ENCODE data around the gene CNTN4.

GRCh38 chr3:2615080-2615479, 516.4 kb downstream of the CNTN4 start:
- TF ChIP-seq, protein P1, sequence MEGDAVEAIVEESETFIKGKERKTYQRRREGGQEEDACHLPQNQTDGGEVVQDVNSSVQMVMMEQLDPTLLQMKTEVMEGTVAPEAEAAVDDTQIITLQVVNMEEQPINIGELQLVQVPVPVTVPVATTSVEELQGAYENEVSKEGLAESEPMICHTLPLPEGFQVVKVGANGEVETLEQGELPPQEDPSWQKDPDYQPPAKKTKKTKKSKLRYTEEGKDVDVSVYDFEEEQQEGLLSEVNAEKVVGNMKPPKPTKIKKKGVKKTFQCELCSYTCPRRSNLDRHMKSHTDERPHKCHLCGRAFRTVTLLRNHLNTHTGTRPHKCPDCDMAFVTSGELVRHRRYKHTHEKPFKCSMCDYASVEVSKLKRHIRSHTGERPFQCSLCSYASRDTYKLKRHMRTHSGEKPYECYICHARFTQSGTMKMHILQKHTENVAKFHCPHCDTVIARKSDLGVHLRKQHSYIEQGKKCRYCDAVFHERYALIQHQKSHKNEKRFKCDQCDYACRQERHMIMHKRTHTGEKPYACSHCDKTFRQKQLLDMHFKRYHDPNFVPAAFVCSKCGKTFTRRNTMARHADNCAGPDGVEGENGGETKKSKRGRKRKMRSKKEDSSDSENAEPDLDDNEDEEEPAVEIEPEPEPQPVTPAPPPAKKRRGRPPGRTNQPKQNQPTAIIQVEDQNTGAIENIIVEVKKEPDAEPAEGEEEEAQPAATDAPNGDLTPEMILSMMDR (IDR thresholded peaks at IDR 0.05; ENCODE audit: extremely low read depth in 1 of 2, insufficient read depth in 1 of 2, low read depth in 1 of 2, low read length in 2 of 2): no peak
- TF ChIP-seq MYC (IDR thresholded peaks at IDR 0.05; ENCODE audit: low read depth, low read length) (no peak), POLR2AphosphoS5 (IDR thresholded peaks at IDR 0.05; ENCODE audit: insufficient read depth, low read depth, low read length) (no peak), EZH2 (IDR thresholded peaks at IDR 0.05; ENCODE audit: borderline replicate concordance, low read depth, low read length, severe bottlenecking) (no peak), POLR2A (IDR thresholded peaks at IDR 0.05; ENCODE audit: low read depth, low read length) (no peak), MAX (IDR thresholded peaks at IDR 0.05; ENCODE audit: insufficient read depth, insufficient read length) (no peak), JUN (IDR thresholded peaks at IDR 0.05; ENCODE audit: borderline replicate concordance, insufficient read depth, insufficient read length, low read depth) (no peak), GATA2 (IDR thresholded peaks at IDR 0.05; ENCODE audit: insufficient read depth, insufficient read length, low read depth, low read length) (no peak)

Measured in endothelial cell of umbilical vein (primary cell).